Retinal pigment epithelial cell (primary cell): ENCODE results near the gene CAMSAP1.

Experiments
- DNase-seq: peaks from one replicate; pipeline ENCODE4 v3.0.0-alpha.2; 2010; ENCODE audit warnings: low read depth
- H3K4me3 ChIP-seq: 2 replicates; pipeline ENCODE4 v1.5.1; 2011; ENCODE audit warnings: mild to moderate bottlenecking, low read length, control low read depth, moderate library complexity
- TF ChIP-seq, protein P1 (sequence below): conservative IDR thresholded peaks from 2 replicates; pipeline ENCODE4 v1.5.1; 2011; ENCODE audit warnings: low read depth, low read length, control low read depth, inconsistent platforms

The CAMSAP1 gene

DNA sequence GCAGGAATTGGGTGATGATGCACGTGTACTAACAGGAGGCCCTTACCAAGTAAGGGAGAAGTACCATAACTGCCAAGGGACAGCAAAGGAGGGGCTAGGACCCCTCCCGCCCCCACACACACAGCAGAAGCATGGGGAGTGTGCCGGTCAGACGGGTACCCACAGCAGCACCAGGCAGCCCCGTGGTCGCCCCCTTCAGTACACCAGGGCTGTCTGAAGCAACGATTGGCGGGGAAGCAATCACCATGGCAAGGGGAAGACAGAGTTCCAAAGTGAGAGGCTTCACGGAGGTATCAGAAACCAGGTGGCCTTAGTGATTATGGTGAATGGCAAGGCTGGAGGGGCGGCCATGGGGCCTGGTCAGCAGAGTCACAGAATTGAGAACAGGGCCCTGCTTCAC, 72.2 kb downstream of the CAMSAP1 start:
- DNase-seq: no peak
- no peak overlapping the region for H3K4me3 ChIP-seq
- TF ChIP-seq, protein P1, sequence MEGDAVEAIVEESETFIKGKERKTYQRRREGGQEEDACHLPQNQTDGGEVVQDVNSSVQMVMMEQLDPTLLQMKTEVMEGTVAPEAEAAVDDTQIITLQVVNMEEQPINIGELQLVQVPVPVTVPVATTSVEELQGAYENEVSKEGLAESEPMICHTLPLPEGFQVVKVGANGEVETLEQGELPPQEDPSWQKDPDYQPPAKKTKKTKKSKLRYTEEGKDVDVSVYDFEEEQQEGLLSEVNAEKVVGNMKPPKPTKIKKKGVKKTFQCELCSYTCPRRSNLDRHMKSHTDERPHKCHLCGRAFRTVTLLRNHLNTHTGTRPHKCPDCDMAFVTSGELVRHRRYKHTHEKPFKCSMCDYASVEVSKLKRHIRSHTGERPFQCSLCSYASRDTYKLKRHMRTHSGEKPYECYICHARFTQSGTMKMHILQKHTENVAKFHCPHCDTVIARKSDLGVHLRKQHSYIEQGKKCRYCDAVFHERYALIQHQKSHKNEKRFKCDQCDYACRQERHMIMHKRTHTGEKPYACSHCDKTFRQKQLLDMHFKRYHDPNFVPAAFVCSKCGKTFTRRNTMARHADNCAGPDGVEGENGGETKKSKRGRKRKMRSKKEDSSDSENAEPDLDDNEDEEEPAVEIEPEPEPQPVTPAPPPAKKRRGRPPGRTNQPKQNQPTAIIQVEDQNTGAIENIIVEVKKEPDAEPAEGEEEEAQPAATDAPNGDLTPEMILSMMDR: no peak

DNA sequence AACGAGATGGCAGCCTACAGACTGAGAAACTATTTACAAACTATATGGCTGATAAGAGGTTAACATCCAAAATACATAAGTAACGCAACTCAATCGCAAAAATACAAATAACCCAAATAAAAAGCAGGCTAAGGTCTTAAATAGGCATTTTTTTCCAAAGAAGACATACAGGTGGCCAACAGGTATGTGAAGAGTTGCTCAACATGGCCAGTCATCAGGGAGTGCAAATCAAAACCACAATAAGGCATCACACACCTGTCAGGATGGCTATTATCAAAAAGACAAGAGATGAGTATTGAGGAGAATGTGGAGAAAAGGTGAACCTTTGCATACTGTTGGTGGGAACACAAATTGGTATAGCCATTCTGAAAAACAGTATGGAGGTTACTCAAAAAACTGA, 73.5 kb downstream of the CAMSAP1 start:
- no peak for DNase-seq
- TF ChIP-seq, protein P1: no peak
- H3K4me3 ChIP-seq: no peak overlapping the region

DNA sequence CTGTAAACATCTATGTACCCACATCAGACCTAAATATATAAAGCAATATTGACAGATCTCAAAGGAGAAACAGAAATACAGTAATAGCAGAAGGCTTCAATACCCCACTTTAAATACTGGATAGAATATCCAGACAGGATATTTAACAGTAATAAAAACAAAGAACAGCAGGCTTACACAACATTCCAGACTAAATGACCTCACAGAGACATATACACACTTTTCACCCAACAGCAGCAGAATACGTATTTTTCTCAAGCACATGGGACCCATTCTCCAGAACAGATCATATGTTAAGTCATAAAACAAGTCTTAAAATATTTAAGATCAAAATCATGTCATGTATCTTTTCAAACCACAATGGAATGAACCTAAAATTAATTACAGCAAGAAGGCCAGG, 76.8 kb downstream of the CAMSAP1 start:
- TF ChIP-seq, protein P1: no peak
- no peak for DNase-seq
- no peak overlapping the region for H3K4me3 ChIP-seq

- no peak for DNase-seq
- no peak overlapping the region for H3K4me3 ChIP-seq
- TF ChIP-seq, protein P1: no peak
Observed at GRCh38 chr9:135828656-135829055, 78.7 kb downstream of the CAMSAP1 start.

DNA sequence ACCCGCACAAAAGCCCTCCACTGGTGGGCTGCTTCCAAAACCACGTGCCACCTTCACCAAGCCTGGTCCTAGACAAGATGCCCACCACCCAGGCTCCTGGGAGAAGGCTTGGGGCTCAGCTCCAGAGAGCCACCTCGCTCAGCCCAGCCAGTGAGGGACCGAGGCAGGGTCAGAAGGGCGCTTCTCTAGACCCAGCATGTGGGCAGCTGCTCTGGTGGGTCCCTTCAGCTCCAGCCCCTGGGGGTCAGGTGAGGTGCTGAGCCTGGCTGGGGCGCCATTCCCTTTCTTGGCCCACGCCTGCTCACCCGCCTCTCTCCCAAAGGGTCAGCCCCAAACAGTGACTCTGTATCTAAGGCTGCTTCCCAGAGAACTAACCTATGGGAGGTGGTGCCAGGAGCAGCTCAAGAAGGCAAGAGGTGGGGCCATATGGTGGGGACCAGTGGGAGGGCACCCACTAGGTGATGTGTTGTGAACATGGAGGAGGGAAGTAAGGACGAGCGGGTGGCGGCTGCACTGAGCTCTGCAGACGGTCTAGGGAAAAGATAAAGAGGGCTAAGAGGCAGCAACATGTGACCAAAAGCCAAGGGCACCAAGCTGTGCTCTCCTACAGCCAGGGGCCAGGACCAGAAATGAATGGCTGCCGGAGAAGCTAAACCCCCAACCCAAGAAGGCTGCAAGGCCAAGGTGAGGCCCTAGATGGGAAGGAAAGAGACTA, 79.3 kb downstream of the CAMSAP1 start:
- DNase-seq: no peak
- TF ChIP-seq, protein P1: no peak
- no peak overlapping the region for H3K4me3 ChIP-seq

DNA sequence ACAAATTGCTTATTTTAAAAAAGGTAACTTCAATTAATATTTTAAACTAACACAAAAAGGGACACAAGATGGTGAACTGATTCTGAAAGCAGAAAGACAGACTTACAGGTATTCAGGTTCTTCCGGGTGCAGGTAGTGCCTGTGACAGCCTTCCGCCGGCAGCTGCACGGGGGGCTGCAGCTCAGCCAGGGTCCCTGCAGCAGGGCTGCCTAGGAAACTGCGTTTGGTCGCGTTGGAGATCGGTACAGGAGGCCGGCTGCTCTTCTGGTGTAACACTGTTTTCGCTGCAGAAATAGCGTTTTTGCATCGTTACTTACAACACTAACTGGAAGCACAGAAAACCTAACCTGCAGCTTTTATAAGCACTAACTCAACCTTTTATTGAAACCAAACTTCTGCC, 80.0 kb downstream of the CAMSAP1 start:
- H3K4me3 ChIP-seq: no peak overlapping the region
- TF ChIP-seq, protein P1: no peak
- DNase-seq: no peak

DNA sequence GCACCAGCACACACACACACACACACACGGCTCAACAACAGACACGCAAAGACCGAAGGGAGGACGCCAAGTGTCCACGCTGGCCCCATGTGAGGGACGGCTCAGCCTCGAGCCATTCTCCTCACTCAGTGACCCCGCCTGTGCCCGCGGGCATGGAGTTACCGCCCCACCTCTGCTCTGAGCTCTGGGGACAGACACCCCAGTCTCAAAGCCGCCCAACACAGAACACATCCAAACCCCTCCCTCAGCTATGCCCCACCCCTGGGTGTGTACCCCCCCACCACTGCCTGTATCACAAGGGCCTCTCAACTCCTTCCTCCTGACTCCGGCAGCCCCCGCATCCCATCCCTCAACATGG, 81.2 kb downstream of the CAMSAP1 start:
- TF ChIP-seq, protein P1: no peak
- no peak overlapping the region for H3K4me3 ChIP-seq
- no peak for DNase-seq
